Activated T-helper 9 cell treated with anti-CD3 and anti-CD28 coated beads, Interleukin-2, amount 50 U/mL, for 16 hours (primary cell): ENCODE results near the gene CEP126.

Experiments
- DNase-seq: peaks from one replicate; pipeline ENCODE4 v3.0.0-alpha.2; 2020; ENCODE audit warnings: low read depth

Gene CEP126, protein sequence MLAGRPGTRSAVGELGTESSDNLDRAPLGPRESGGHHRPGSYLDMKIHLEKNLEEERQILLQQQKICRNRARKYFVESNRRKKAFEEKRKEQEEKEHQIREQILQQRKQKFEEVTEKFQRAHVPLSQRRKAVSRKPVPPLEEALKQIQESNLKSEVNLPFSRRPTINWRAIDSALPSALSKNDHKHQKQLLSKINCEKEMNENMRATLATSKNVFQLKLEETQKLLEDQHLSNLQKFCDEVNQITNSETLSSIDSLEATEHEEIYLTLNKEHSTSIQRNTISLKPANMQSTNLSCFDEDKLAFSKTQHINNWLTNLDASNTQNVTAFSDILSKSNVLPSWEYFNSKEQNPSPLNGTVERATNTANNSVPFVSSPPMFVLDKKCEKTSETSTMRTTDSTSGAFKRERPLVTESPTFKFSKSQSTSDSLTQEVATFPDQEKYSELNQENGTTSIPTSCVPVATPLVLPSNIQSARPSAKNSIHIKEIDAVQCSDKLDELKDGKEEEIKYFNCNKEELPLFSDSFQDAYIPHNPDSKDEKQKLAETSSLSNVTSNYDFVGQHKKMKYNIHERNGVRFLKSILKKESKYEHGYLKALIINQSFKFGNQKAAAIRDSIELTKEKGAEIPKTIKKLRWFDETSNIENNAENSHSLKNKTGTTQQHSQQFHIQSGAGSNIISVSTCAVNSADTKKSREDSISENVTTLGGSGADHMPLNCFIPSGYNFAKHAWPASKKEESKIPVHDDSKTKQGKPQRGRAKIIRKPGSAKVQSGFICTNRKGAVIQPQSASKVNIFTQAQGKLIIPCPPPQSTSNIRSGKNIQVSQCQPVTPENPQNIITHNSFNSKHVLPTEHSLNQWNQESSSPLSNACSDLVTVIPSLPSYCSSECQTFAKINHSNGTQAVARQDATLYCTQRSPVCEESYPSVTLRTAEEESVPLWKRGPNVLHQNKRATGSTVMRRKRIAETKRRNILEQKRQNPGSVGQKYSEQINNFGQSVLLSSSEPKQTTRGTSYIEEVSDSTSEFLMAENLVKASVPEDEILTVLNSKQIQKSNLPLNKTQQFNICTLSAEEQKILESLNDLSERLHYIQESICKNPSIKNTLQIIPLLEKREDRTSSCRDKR

GRCh38 chr11:101914738-101915426, at the start of gene CEP126:
Gene CEP126, plus strand, starts transcription at chr11:101915010. Its CDS starts 275 bp downstream, at chr11:101915285.
- peak; percentile 88 for DNase-seq

GRCh38 chr11:101866619-101867491, 48.0 kb upstream of the CEP126 start:
- no peak for DNase-seq

DNA sequence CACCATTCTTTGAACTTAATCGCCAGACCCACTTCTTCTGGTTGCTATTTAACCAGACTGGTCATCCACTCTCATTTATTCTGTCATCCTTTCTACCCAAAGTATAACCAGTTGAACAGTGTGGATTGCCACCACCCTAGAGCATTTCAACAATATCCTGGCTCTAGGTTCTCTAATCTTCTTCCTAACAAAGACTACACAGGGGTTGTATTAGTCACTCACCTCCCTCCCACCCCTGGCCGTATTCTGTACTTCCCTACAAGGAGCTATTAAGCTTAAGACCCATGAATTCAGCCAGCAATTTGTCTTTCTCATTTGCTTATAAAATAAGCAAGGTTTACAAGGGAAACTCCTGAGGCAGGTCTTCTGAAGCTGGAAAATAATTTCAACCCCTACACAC, 46.9 kb upstream of the CEP126 start:
- no peak for DNase-seq

GRCh38 chr11:101870510-101870909, 44.3 kb upstream of the CEP126 start:
- no peak for DNase-seq

DNA sequence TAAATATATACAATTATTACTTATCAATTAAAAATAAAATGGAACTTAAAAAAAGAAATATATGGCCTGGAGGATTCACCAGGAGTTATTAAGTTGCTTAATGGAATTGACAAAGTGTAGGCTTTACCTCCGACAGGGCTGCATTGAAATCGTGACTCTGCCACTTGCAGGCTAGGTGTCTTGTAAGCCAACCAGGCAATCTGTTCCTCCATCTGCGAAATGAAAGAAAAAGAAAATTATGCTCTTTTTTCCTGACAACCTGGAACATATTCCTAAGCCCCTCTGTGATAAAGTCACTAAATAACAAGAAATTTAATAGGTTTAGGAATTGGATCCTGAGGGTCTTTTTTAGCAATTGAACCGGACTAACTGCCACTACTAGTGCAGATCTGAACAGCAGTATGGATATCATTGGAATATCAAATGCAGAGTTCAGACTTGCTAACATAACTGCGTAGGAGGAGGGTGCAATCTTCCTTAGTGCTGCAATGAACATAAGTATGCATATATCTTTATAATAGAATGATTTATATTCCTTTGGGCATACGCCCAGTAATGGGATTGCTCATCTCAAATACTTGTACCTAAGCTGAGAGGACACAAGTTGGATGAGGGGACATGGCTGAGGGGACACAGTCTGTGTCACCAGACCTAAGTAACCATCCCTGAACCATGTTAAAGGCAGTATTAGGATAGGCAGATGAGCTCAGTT, 42.5 kb upstream of the CEP126 start:
- no peak for DNase-seq

DNA sequence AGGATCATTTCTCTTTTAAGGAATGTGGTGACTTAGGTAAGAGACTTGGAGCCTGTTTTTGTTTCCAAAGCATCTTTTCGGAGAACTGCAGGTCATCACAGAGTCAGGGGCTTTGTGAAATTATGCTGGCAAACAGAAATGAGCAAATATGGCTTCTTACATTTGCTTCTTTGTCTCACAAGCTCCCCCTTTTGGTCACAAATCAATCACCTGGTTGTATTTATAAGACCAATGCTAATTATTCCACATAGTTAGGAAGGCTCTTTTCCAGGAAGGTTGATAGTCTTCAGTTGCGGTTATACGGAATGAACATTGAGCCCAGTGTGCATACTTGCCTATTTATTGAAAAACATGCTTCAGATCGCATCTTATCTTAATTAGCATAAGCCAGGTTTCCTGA, 34.6 kb upstream of the CEP126 start:
- no peak for DNase-seq

DNA sequence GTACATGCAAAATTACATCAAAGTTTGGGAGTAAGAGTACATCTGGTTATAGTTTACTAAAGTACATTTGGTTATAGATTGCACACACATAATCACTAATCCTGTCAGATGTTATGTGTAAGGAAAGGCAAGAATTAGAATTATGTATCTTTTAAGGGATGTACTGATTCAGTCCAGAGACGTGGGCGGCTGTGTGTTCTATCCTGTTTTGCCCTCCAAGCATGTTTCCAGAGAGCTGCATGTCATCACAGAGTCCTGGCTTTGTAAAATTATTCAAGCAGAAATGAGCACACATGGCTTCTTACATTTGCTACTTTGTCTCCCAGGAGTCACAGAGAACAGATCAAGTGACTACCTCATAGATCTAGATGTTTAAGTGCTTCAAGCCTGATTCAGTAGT, 33.2 kb upstream of the CEP126 start:
- DNase-seq, result no peak

DNA sequence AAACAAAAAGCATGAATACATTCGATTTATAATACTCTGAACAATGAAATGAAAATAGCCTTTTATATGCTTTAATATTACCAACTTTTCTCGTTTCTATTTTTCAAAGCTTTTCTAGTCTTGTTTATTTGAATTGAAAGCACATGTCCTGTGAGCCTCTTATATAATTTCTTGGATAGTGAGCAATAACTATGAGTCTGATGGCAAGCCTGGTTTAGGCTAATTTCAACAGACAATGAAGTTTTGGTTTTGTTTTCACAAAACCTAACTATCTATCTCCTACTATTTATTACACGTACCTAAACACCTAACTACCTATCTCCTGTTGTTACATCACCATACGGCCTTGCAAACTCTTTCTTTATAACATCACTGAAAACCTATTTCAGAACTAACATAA, 29.2 kb upstream of the CEP126 start:
- DNase-seq, result no peak

DNA sequence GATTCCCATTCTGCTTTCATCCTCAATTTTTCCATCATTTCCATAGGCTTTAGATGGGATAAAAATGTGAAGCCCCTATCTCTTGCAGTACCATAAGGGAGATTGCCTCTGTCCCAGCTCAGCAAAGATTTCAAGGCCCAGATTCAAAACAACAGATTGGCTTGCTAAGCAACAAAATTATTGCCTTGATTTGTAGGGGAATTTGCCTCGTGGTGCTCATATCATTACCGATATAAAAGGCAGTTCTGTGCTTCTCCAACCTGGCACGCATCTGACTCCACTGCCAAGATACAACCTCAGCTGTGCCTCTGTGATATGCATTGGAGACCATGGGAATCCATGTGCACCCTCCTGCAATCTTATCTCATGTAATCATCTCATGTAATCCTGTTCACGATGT, 25.0 kb upstream of the CEP126 start:
- no peak for DNase-seq

DNA sequence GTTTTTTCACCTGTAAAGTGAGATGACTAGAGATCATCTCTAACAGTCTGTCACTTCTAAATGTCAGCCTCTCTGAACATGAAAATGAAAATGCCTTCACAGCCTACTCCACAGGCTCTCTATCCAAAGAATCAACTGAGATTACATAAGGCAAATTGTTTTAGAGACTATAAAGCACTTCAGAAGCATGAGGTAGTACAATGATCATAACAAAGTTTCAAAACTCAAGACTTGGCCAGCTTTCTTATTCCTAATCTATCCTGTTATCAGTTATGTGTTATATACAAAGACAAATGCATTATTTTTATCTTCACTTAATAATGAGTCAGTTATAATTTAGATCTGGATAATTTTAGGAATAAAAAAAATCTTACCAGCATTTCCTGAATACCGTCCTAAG, 20.3 kb upstream of the CEP126 start:
- DNase-seq, result no peak

DNA sequence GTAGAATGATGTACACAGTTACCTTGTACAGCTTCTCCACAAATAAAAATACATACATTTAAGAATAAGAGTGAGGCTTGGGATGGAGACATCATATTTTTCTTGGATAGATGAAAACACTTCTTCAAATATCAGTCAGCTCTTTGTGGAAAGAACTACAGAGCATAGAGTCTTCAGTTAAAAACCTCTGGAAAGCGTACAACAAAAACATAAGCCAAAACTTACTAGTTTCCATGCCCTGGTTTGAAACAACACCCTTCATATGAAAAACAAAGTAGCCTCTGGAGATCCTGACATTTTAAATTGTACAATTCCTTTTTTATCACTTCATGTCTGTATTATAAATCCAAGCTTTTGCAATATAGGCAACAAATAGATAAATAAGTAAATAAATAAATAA, 7.0 kb upstream of the CEP126 start:
- no peak for DNase-seq

DNA sequence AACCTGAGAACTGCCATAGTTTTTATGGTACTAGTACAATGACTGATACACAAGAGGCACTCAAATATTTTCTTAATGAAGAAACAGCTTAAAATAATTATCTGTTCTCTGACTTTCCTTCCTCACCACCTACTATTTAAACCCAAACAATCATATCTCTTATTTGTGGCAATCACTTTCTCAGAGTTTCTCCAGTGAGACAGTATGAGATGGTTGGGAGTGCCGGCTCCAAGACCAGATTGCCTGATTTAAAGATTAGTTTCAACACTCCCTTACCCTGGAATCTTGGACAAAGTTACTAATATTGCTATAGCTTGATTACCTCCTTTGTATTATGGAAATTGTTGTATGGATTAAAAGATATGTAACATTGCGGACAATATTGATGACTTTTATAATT, 5.7 kb upstream of the CEP126 start:
- no peak for DNase-seq

DNA sequence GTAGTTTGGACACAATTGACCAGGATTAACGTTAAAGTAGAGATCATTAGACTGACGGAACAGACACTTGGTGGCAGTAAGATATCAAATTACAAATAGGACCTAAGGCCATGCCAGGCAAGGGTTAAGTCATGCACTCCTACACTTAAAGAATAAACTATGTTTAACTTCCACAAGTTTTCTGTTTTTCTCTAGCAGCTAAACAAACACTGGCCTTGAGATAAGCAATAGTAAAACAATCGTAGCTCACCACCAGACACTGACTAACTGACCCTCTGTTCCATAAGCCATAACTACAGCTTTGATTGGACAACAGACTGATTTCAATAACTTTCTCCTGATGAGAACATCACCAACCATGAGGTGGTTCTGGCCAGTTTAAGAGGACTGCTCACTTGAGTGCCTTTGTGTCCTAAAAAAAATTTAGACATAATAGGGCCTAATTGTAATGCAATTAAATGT, 2.0 kb upstream of the CEP126 start:
- DNase-seq, result no peak

GRCh38 chr11:101913656-101914055, 1.2 kb upstream of the CEP126 start:
- no peak for DNase-seq

GRCh38 chr11:101914341-101914737, 471 bp upstream of the CEP126 start:
- no peak for DNase-seq

DNA sequence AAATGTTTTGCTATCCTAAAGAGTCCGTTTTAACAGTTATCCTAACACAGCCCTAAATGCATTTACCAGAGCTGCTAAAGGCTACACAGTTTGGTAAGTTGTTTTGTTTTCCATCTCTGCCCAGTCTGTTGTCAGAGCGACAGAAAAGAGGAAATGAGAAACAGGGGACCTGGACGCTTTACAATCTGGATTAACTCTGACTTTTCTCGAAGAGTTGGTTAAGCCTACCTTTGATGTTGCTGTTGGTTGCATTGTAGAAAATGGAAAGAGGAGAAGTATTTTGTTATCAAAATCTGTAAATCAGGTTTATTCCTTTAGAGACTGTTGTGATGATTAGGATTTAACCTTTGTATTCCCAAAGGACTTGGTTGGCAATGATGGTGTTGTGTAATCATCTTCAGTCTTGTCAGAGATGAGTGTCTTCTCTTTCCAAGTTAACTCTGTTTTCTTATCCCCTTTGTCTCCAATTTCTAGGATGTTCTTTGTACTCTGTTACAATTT, 1.0 kb downstream of the CEP126 start:
- DNase-seq, result no peak

DNA sequence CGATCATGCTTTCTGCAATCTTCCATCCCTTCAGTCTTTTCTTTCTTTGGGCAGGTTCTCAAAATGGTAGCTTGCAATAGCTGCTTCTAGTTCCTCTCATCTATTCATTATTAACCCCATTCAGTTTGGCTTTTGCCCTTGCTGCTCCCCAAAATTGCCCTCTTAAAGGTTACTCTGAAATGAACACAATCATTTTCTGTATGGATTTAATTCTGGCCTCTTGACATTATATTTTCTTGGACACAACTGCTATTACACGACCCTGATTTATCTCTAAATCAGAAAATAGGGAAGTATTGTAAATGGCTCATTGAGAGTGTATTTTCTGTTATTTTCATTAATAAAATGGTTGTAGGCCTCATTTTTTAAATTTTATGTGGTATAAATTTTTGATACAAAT, 1.6 kb downstream of the CEP126 start, which contains the start of gene ANGPTL5:
TSS of gene ANGPTL5 (minus strand) at position 101 of the 400 bp plus-strand sequence. CDS start 8,613 bp downstream, outside the sequence.
- no peak for DNase-seq

DNA sequence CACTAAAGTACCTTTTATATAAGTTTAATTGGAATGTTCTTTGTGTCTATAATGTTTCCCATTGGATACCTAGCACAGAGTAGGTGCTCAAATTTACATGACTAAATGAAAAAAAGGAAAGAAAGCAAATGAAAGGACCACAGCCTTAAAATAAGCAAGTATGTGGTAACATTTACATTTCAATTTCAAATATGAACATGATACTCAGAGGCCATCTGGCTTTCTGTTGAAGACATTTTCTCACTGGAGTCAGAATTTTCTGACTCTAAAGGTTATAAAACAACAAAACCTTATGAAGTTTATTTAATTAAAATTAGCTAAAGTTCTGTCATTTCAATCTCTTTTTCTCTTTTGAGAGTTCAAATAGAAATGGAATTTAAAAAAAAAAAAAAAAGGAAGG, 2.4 kb downstream of the CEP126 start:
- DNase-seq, result no peak

- DNase-seq, result no peak
Observed at GRCh38 chr11:101920992-101921391, 6.2 kb downstream of the CEP126 start.

DNA sequence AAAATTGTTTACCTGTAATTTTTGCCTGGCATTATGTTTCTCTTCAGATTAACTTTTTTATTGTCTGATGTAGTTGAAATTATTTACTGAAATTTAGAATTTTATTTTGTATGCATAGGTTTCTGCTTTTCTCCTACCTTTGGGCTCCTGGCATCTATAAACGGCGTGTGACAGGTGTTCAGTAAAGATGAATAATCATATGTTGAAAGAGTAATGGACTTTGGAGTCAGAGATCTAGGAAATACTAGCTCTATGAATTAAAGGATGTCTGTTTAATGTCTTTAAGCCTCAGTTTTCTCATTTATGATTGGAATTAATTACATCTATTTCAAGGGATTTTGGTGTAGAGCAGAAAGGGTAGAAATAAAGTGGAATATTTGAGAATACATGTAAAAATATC, 8.7 kb downstream of the CEP126 start:
- DNase-seq, result no peak
